A673 (cell line): Measurements from ENCODE around the gene JUNB. TPM values are rescaled to one million over a fixed set of nuclear protein-coding genes. Genes with fewer than 3 reads are reported as not detected.

Experiments
- BruUV-seq: library from RNA; stranded (reverse); fragments of 400-500 nt; replicated peaks from 2 replicates; lab custom pipeline; 2021; lab: Mats Ljungman, UMichigan
- CTCF ChIA-PET: fragments of 300-600 bp; sonication (Branson Sonifier 250); formaldehyde crosslinking; loops from one replicate; lab custom pipeline; 2022; ENCODE audit warnings: antibody characterized with exemption; lab: Charles Lee
- POLR2A ChIA-PET: fragments of 300-600 bp; sonication (Branson Sonifier 250); formaldehyde crosslinking; loops from one replicate; lab custom pipeline; 2022; ENCODE audit warnings: antibody characterized with exemption; ENCODE audit not compliant: low non-redundant PET; lab: Charles Lee
- DNase-seq: peaks from one replicate; pipeline ENCODE4 v3.0.0-alpha.2; 2015; ENCODE audit warnings: low spot score
- H3K27ac ChIP-seq: fragments of 200-600 bp; sonication (generic); 2 replicates; pipeline ENCODE4 v1.5.1; 2016; ENCODE audit warnings: mixed run types, low read depth, mild to moderate bottlenecking, mixed read lengths, antibody characterized with exemption, low read length; ENCODE audit not compliant: poor library complexity, severe bottlenecking
- H3K27me3 ChIP-seq: fragments of 200-600 bp; sonication (generic); replicated peaks from 2 replicates; pipeline ENCODE4 v1.6.1; 2017; ENCODE audit warnings: mixed run types, low read depth, mild to moderate bottlenecking, mixed read lengths, antibody characterized with exemption, low read length; ENCODE audit not compliant: insufficient read depth, poor library complexity
- H3K36me3 ChIP-seq: fragments of 200-600 bp; sonication (generic); 2 replicates; pipeline ENCODE4 v1.6.1; 2016; ENCODE audit warnings: mixed run types, mild to moderate bottlenecking, mixed read lengths, antibody characterized with exemption, low read length; ENCODE audit not compliant: insufficient read depth, poor library complexity, severe bottlenecking
- H3K4me1 ChIP-seq: fragments of 200-600 bp; sonication (generic); 2 replicates; pipeline ENCODE4 v1.6.1; 2017; ENCODE audit warnings: mixed run types, mild to moderate bottlenecking, mixed read lengths, antibody characterized with exemption, low read length; ENCODE audit not compliant: insufficient read depth, poor library complexity, severe bottlenecking
- H3K4me3 ChIP-seq: fragments of 200-600 bp; sonication (generic); 2 replicates; pipeline ENCODE4 v1.5.1; 2016; ENCODE audit warnings: low read depth, mixed run types, mild to moderate bottlenecking, mixed read lengths, low read length; ENCODE audit not compliant: poor library complexity, severe bottlenecking
- H3K9me3 ChIP-seq: fragments of 200-600 bp; sonication (generic); 2 replicates; pipeline ENCODE4 v1.6.1; 2016; ENCODE audit warnings: mixed run types, low read depth, mild to moderate bottlenecking, mixed read lengths, antibody characterized with exemption, low read length; ENCODE audit not compliant: poor library complexity, severe bottlenecking
- CTCF ChIP-seq: fragments of 300-800, 200-600 bp; sonication (generic); conservative IDR thresholded peaks from 2 replicates; pipeline ENCODE4 v1.5.1; 2017; ENCODE audit warnings: low read depth, mild to moderate bottlenecking, antibody characterized with exemption, low read length, moderate library complexity, mixed read lengths
- EZH2 ChIP-seq: fragments of 200-600 bp; sonication (generic); IDR thresholded peaks from 2 replicates; pipeline ENCODE4 v1.6.1; 2017; ENCODE audit warnings: borderline replicate concordance, low read depth, mild to moderate bottlenecking, mixed read lengths, antibody characterized with exemption, low read length; ENCODE audit not compliant: poor library complexity, severe bottlenecking
- intact Hi-C: fragments of 100-400 bp; cut with micrococcal nuclease; formaldehyde crosslinking; loops from one replicate; pipeline ENCODE4 v1.10.0; 2022; ENCODE audit not compliant: unreplicated experiment
- total RNA-seq: library from RNA; stranded (reverse); gene quantifications from 2 replicates; pipeline ENCODE4 v1.2.3, GENCODE V29; 2021

The JUNB gene
- total RNA-seq, 1 experiment from 2014 or later, result 27.7 TPM

- no peaks in the 10 kb centered on the region for H3K36me3 ChIP-seq
- H3K4me1 ChIP-seq, result peaks cover 19% of the 10 kb centered on the region
- intact Hi-C loops, result no loop called here
- ChIA-PET CTCF (interaction anchor here (0.6 kb wide), 1 partner anchor 52 kb away, joined by 6 read pairs; no protein-coding TSS in a partner anchor), POLR2A (no interaction called here)
- no peak for TF ChIP-seq EZH2
- no peak; the same call in none of the 2 replicates for TF ChIP-seq CTCF
- no peaks in the 10 kb centered on the region for H3K9me3 ChIP-seq
- DNase-seq, result peak; percentile 78
- peak within 1 kb of the TSS; percentile 63 for H3K27ac ChIP-seq
- no TSS peak for BruUV-seq
- peak within 1 kb of the TSS; percentile 84 for H3K4me3 ChIP-seq
- H3K27me3 ChIP-seq, result no peaks in the 10 kb centered on the region
Measured at GRCh38 chr19:12838182-12838885, 47.0 kb downstream of the JUNB start, which contains the start of gene MAST1. Gene MAST1, plus strand, starts transcription at chr19:12838515. Its CDS starts 58 bp downstream, at chr19:12838573.

DNA sequence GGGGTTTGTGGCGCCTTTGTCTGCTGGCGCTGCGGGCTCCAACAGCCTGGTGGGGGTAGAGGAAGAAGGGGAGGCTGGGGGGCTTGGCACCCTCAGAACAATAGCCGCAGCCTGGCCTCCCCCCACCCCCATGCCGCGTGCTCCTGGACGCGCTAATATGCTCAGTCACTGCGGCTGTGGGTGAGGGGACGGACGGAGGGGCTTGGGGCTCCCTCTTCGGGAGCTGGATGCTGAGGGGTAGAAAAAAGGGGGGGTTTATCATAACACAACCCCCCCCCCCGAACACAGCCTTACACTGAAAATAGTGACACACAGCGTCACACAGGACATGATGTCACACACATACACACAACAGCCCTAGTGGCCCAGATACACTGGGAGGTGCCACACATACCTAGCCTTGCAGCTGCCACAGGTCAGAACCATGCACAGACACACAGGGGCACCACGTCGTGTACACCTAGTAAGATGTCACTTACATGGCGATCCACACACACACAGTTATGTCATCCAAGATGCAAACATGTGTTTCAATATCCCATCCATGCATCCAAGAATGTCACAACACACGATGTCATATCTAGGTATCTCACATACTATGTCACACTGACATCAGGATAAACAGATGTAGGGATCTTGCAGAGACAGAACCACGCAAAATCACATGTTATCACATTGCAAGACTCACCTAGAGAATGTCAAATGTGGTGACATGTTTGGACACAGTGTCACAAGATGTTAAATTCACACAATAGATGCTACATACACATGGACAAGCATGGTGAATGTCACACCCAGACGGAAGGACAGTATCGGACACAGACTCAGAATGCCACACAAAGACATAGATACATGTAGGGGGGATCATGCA lies 47.8 kb downstream of the JUNB start:
- intact Hi-C loops, result no loop called here
- Histone ChIP-seq H3K4me3 (peak overlapping the region; percentile 84), H3K4me1 (peaks cover 19% of the 10 kb centered on the region), H3K9me3 (no peaks in the 10 kb centered on the region), H3K27me3 (no peaks in the 10 kb centered on the region), H3K36me3 (no peaks in the 10 kb centered on the region), H3K27ac (peak overlapping the region; percentile 63)
- TSS peak; percentile 47 for BruUV-seq
- ChIA-PET POLR2A (no interaction called here), CTCF (interaction anchor here (0.6 kb wide), 1 partner anchor 52 kb away, joined by 6 read pairs; no protein-coding TSS in a partner anchor)
- no peak for DNase-seq
- TF ChIP-seq EZH2 (no peak), CTCF (no peak)
